DMS153 treated with DMSO at 0.1 percent for 48 hours (cell line): ENCODE measurements around the gene PLIN4.
"Not testable (repeated sequence)": the region's sequence is repeated elsewhere in the genome, so short reads cannot be mapped to it uniquely, and the experiment has no call there.

ENCODE experiments used
- DNase-seq: peaks from one replicate; lab custom pipeline; 2025; ENCODE audit not compliant: unreplicated experiment; lab: John Stamatoyannopoulos, UW

The PLIN4 gene

GRCh38 chr19:4518345-4519171, at the start of gene PLIN4:
Gene PLIN4 (minus strand): TSS chr19:4518486. CDS start chr19:4518272, 214 bp downstream.
- no peak for DNase-seq

GRCh38 chr19:4567584-4568071, 49.3 kb upstream of the PLIN4 start:
- DNase-seq, result peak; percentile 23

GRCh38 chr19:4566402-4567051, 48.2 kb upstream of the PLIN4 start:
- DNase-seq, result no peak

- not testable (repeated sequence) for DNase-seq
These were observed 45.3 kb upstream of the PLIN4 start for GRCh38 chr19:4563562-4563961.

GRCh38 chr19:4562085-4562484, 43.8 kb upstream of the PLIN4 start:
- DNase-seq, result not testable (repeated sequence)

GRCh38 chr19:4559569-4559968, 41.3 kb upstream of the PLIN4 start, which contains the start of gene SEMA6B:
Gene SEMA6B (minus strand): TSS chr19:4559684. CDS start chr19:4558457, 1,227 bp downstream.
- DNase-seq, result no peak

- no peak for DNase-seq
These were observed 40.0 kb upstream of the PLIN4 start for GRCh38 chr19:4557971-4558941.

GRCh38 chr19:4557144-4557970, 39.1 kb upstream of the PLIN4 start:
- no peak for DNase-seq

GRCh38 chr19:4556597-4557127, 38.4 kb upstream of the PLIN4 start:
- no peak for DNase-seq

- DNase-seq, result no peak
These were observed 37.6 kb upstream of the PLIN4 start for GRCh38 chr19:4555657-4556561.

- no peak for DNase-seq
These were observed 36.4 kb upstream of the PLIN4 start for GRCh38 chr19:4554717-4555116.

GRCh38 chr19:4553775-4554174, 35.5 kb upstream of the PLIN4 start:
- DNase-seq, result no peak

GRCh38 chr19:4553092-4553695, 34.9 kb upstream of the PLIN4 start:
- no peak for DNase-seq

GRCh38 chr19:4552525-4552819, 34.2 kb upstream of the PLIN4 start:
- DNase-seq, result no peak

- DNase-seq, result no peak
These were observed 32.3 kb upstream of the PLIN4 start for GRCh38 chr19:4550479-4551050.

GRCh38 chr19:4550018-4550417, 31.7 kb upstream of the PLIN4 start:
- DNase-seq, result no peak

GRCh38 chr19:4548238-4548584, 29.9 kb upstream of the PLIN4 start:
- no peak for DNase-seq
